ENCODE measurements around the gene FHOD3. TPM values are rescaled to one million over a fixed set of nuclear protein-coding genes. Genes with fewer than 3 reads are reported as not detected.

FHOD3 gene
- total and polyA plus RNA-seq, 2 of the 13 experiments (the other 11 are each of a cell fraction or from before 2014, with no cell fraction given), result 0.07 TPM; not detected in 1

- no peak for TF ChIP-seq PRPF4 (IDR thresholded peaks at IDR 0.05; ENCODE audit: low read depth, low read length, poor library complexity, severe bottlenecking)
These were observed 127.2 kb downstream of the FHOD3 start (continued) for GRCh38 chr18:36424741-36425142.

GRCh38 chr18:36427369-36427768 lies 129.9 kb downstream of the FHOD3 start:
- Histone ChIP-seq H3K4me3 (replicated peaks in 1 of 3; ENCODE audit: insufficient read depth in 1 of 3, low read depth in 2 of 3, low read length in 3 of 3) (no peak overlapping the region), H2AFZ (ENCODE audit: low read length) (no peak overlapping the region), H3K36me3 (replicated peaks in 1 of 2; ENCODE audit: control insufficient read depth in 1 of 2, insufficient read depth in 2 of 2, low read length in 2 of 2) (no peaks in the 10 kb centered on the region), H3K27me3 (ENCODE audit: control insufficient read depth in 1 of 2, insufficient read depth in 2 of 2, low read length in 2 of 2) (peaks cover 2 to 18% of the 10 kb centered on the region in 2 experiments; a peak in 4 of 5 replicates), H3K27ac (ENCODE audit: extremely low read length, insufficient read depth, low read length) (no peak overlapping the region), H3K9ac (ENCODE audit: insufficient read depth, low read depth, low read length) (no peak overlapping the region), H3K4me1 (ENCODE audit: insufficient read depth, low read length) (no peaks in the 10 kb centered on the region), H4K20me1 (ENCODE audit: insufficient read depth, low read length) (no peaks in the 10 kb centered on the region), H3K4me2 (ENCODE audit: low read depth, low read length) (no peak overlapping the region), H3K9me3 (ENCODE audit: low read length) (no peaks in the 10 kb centered on the region), H3K79me2 (ENCODE audit: insufficient read depth, low read length) (no peaks in the 10 kb centered on the region)
- no peak for FAIRE-seq
- BruUV-seq (replicated peaks), result no TSS peak
- ChIA-PET POLR2A (no interaction called here), CTCF (ENCODE audit: low intra/inter-chr PET ratio, low total read pairs) (no interaction called here)
- in situ Hi-C loops (cut with HindIII; ENCODE audit: extremely low pct_ligation_motif_present, low pct_unique_long_range_greater_than_20kb) (no loop called here), intact Hi-C loops (cut with micrococcal nuclease; ENCODE audit: unreplicated experiment) (no loop called here)
- ATAC-seq, result no peak
- no peak for DNase-seq (ENCODE audit: low spot score)
- no peak for TF ChIP-seq BORCS8-MEF2B (CRISPR knock-in tag; IDR thresholded peaks at IDR 0.05)
- 0% methylated on average over 3 of the region's 3 CpGs for whole genome bisulfite sequencing (ENCODE audit: low lambda C conversion rate)

- H3K9me3 ChIP-seq (ENCODE audit: low read length), result no peaks in the 10 kb centered on the region
- BruUV-seq (replicated peaks), result no TSS peak
- no peaks in the 10 kb centered on the region for H3K79me2 ChIP-seq (ENCODE audit: insufficient read depth, low read length)
- in situ Hi-C loops (cut with HindIII; ENCODE audit: extremely low pct_ligation_motif_present, low pct_unique_long_range_greater_than_20kb) (no loop called here), intact Hi-C loops (cut with micrococcal nuclease; ENCODE audit: unreplicated experiment) (no loop called here)
- ChIA-PET POLR2A (no interaction called here), CTCF (ENCODE audit: low intra/inter-chr PET ratio, low total read pairs) (no interaction called here)
- no peak overlapping the region for H3K9ac ChIP-seq (ENCODE audit: insufficient read depth, low read depth, low read length)
- H3K4me2 ChIP-seq (ENCODE audit: low read depth, low read length), result no peak overlapping the region
- H3K27me3 ChIP-seq (ENCODE audit: control insufficient read depth in 1 of 2, insufficient read depth in 2 of 2, low read length in 2 of 2), result peaks cover 2 to 18% of the 10 kb centered on the region in 2 experiments; a peak in 4 of 5 replicates
- FAIRE-seq, result no peak
- 1% methylated on average over 2 of the region's 2 CpGs for WGBS (ENCODE audit: low lambda C conversion rate)
- H3K4me3 ChIP-seq (replicated peaks in 1 of 3; ENCODE audit: insufficient read depth in 1 of 3, low read depth in 2 of 3, low read length in 3 of 3), result no peak overlapping the region
- no peak for ATAC-seq
- no peaks in the 10 kb centered on the region for H3K36me3 ChIP-seq (replicated peaks in 1 of 2; ENCODE audit: control insufficient read depth in 1 of 2, insufficient read depth in 2 of 2, low read length in 2 of 2)
- H3K4me1 ChIP-seq (ENCODE audit: insufficient read depth, low read length), result no peaks in the 10 kb centered on the region
- H3K27ac ChIP-seq (ENCODE audit: extremely low read length, insufficient read depth, low read length), result no peak overlapping the region
- no peak for DNase-seq (ENCODE audit: low spot score)
- H2AFZ ChIP-seq (ENCODE audit: low read length), result no peak overlapping the region
- H4K20me1 ChIP-seq (ENCODE audit: insufficient read depth, low read length), result no peaks in the 10 kb centered on the region
- TF ChIP-seq ZBED4 (CRISPR knock-in tag; IDR thresholded peaks at IDR 0.05; ENCODE audit: borderline replicate concordance) (no peak), NFYB (CRISPR knock-in tag; IDR thresholded peaks at IDR 0.05) (no peak), WIZ (CRISPR knock-in tag; IDR thresholded peaks at IDR 0.05) (no peak), FUBP1 (CRISPR knock-in tag; IDR thresholded peaks at IDR 0.05; ENCODE audit: borderline replicate concordance) (no peak)
- TF ChIP-seq, protein P1, sequence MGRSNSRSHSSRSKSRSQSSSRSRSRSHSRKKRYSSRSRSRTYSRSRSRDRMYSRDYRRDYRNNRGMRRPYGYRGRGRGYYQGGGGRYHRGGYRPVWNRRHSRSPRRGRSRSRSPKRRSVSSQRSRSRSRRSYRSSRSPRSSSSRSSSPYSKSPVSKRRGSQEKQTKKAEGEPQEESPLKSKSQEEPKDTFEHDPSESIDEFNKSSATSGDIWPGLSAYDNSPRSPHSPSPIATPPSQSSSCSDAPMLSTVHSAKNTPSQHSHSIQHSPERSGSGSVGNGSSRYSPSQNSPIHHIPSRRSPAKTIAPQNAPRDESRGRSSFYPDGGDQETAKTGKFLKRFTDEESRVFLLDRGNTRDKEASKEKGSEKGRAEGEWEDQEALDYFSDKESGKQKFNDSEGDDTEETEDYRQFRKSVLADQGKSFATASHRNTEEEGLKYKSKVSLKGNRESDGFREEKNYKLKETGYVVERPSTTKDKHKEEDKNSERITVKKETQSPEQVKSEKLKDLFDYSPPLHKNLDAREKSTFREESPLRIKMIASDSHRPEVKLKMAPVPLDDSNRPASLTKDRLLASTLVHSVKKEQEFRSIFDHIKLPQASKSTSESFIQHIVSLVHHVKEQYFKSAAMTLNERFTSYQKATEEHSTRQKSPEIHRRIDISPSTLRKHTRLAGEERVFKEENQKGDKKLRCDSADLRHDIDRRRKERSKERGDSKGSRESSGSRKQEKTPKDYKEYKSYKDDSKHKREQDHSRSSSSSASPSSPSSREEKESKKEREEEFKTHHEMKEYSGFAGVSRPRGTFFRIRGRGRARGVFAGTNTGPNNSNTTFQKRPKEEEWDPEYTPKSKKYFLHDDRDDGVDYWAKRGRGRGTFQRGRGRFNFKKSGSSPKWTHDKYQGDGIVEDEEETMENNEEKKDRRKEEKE (IDR thresholded peaks at IDR 0.05), result no peak
These were observed 130.3 kb downstream of the FHOD3 start for GRCh38 chr18:36427831-36428230.

Measured in HepG2 (cell line).